ENCODE measurements around the gene PPFIBP2. TPM values are rescaled to one million over a fixed set of nuclear protein-coding genes. Genes with fewer than 3 reads are reported as not detected.

Gene PPFIBP2
- total and polyA plus RNA-seq, 2 of the 13 experiments (the other 11 are each of a cell fraction or from before 2014, with no cell fraction given): 15.0 to 52.5 TPM

- in situ Hi-C loops (cut with HindIII; ENCODE audit: extremely low pct_ligation_motif_present, low pct_unique_long_range_greater_than_20kb): no loop called here
- Histone ChIP-seq H3K4me3 (replicated peaks in 1 of 3; ENCODE audit: insufficient read depth in 1 of 3, low read depth in 2 of 3, low read length in 3 of 3) (peak within 1 kb of the TSS; percentile 38 to 58 (median 49); a peak in 5 of 6 replicates), H3K79me2 (ENCODE audit: insufficient read depth, low read length) (no peaks in the 10 kb centered on the region), H3K27me3 (ENCODE audit: control insufficient read depth in 1 of 2, insufficient read depth in 2 of 2, low read length in 2 of 2) (peaks cover 1 to 13% of the 10 kb centered on the region in 2 experiments; a peak in 1 of 5 replicates), H3K4me2 (ENCODE audit: low read depth, low read length) (peak within 1 kb of the TSS; percentile 69), H4K20me1 (ENCODE audit: insufficient read depth, low read length) (no peaks in the 10 kb centered on the region), H3K9me3 (ENCODE audit: low read length) (no peaks in the 10 kb centered on the region), H3K27ac (ENCODE audit: extremely low read length, insufficient read depth, low read length) (no peak within 1 kb of the TSS), H3K4me1 (ENCODE audit: insufficient read depth, low read length) (peaks cover 15% of the 10 kb centered on the region; the same call in 1 of the 2 replicates), H3K36me3 (replicated peaks in 1 of 2; ENCODE audit: control insufficient read depth in 1 of 2, insufficient read depth in 2 of 2, low read length in 2 of 2) (no peaks in the 10 kb centered on the region), H2AFZ (ENCODE audit: low read length) (no peak within 1 kb of the TSS), H3K9ac (ENCODE audit: insufficient read depth, low read depth, low read length) (no peak within 1 kb of the TSS)
- peak; percentile 83 for ATAC-seq
- ChIA-PET CTCF (ENCODE audit: low intra/inter-chr PET ratio, low total read pairs) (no interaction called here), POLR2A (interaction anchor here (0.7 kb wide), 1 partner anchor 91 kb away, joined by 3 read pairs; no protein-coding TSS in a partner anchor)
- intact Hi-C loops (cut with micrococcal nuclease; ENCODE audit: unreplicated experiment): no loop called here
- no TSS peak for BruUV-seq (replicated peaks)
- TF ChIP-seq ZNF501 (CRISPR knock-in tag; IDR thresholded peaks at IDR 0.05) (peak; percentile 27; the same call in 1 of the 2 replicates), CC2D1A (CRISPR knock-in tag; IDR thresholded peaks at IDR 0.05) (no peak), SALL1 (CRISPR knock-in tag; IDR thresholded peaks at IDR 0.05) (0 out of 2 replicates have a peak, but pooled peaks have one; percentile 14), PAWR (CRISPR knock-in tag; IDR thresholded peaks at IDR 0.05; ENCODE audit: borderline replicate concordance) (no peak), HNF4A (CRISPR knock-in tag; IDR thresholded peaks at IDR 0.05) (peak; percentile 67)
- TF ChIP-seq, protein P1, sequence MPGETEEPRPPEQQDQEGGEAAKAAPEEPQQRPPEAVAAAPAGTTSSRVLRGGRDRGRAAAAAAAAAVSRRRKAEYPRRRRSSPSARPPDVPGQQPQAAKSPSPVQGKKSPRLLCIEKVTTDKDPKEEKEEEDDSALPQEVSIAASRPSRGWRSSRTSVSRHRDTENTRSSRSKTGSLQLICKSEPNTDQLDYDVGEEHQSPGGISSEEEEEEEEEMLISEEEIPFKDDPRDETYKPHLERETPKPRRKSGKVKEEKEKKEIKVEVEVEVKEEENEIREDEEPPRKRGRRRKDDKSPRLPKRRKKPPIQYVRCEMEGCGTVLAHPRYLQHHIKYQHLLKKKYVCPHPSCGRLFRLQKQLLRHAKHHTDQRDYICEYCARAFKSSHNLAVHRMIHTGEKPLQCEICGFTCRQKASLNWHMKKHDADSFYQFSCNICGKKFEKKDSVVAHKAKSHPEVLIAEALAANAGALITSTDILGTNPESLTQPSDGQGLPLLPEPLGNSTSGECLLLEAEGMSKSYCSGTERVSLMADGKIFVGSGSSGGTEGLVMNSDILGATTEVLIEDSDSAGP (CRISPR knock-in tag; IDR thresholded peaks at IDR 0.05; ENCODE audit: borderline replicate concordance): peak; percentile 72
- TF ChIP-seq, protein P2, sequence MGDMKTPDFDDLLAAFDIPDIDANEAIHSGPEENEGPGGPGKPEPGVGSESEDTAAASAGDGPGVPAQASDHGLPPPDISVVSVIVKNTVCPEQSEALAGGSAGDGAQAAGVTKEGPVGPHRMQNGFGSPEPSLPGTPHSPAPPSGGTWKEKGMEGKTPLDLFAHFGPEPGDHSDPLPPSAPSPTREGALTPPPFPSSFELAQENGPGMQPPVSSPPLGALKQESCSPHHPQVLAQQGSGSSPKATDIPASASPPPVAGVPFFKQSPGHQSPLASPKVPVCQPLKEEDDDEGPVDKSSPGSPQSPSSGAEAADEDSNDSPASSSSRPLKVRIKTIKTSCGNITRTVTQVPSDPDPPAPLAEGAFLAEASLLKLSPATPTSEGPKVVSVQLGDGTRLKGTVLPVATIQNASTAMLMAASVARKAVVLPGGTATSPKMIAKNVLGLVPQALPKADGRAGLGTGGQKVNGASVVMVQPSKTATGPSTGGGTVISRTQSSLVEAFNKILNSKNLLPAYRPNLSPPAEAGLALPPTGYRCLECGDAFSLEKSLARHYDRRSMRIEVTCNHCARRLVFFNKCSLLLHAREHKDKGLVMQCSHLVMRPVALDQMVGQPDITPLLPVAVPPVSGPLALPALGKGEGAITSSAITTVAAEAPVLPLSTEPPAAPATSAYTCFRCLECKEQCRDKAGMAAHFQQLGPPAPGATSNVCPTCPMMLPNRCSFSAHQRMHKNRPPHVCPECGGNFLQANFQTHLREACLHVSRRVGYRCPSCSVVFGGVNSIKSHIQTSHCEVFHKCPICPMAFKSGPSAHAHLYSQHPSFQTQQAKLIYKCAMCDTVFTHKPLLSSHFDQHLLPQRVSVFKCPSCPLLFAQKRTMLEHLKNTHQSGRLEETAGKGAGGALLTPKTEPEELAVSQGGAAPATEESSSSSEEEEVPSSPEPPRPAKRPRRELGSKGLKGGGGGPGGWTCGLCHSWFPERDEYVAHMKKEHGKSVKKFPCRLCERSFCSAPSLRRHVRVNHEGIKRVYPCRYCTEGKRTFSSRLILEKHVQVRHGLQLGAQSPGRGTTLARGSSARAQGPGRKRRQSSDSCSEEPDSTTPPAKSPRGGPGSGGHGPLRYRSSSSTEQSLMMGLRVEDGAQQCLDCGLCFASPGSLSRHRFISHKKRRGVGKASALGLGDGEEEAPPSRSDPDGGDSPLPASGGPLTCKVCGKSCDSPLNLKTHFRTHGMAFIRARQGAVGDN (CRISPR knock-in tag; IDR thresholded peaks at IDR 0.05): peak; percentile 28; the same call in 1 of the 2 replicates
- FAIRE-seq: no peak
- WGBS (ENCODE audit: low lambda C conversion rate): 17% methylated on average over 9 of the region's 15 CpGs
- DNase-seq (ENCODE audit: low spot score): peak; percentile 12
Observed at GRCh38 chr11:7485186-7486097, 28.4 kb upstream of the PPFIBP2 start, which contains the start of gene OLFML1. OLFML1 (plus strand) TSS chr11:7485506; CDS start chr11:7485876, 370 bp downstream.
